ENCODE data around the gene FOXP1.

FOXP1 gene

DNA sequence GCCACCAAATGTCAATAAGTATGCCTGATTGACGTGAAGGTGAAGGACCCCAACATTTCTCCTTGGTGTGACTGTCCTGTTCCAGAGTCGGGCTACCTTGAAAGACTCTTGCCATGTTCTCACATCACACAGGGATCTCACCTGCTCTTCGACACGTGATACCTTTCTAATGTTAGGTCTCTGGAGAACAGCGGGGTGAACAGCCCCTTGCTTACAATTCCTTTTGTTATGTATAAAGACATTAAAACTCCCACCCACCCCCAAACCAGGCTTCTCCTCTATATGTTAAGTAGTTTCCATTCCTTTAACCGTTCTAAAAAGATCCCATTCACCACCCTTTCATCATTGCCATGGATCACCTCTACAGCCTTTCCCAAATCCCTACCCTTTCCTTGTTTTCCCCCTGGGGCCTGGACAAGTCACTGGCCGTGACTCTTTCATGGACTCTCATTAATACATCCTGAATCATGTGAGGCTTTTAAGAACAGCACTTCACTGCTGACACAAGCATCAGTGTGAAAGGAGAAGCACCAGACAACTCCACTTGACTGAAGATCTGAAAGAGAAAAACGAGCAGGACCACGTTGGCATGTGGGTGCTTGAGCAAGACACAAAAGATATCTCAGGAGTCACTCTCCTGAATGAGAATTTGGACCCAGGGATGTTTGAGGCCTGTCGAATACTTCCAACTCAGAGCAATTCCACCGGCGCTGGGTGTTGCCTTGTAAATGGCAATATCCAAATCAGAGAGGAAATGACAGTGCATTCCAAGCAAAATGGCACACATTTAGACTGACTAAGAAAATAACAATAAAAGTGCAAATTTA is 115.0 kb downstream of the FOXP1 start:
- H3K36me3 ChIP-seq (ENCODE audit: insufficient read depth, low read length) = no peaks in the 10 kb centered on the region
- H3K9ac ChIP-seq (ENCODE audit: low read depth, low read length) = no peak overlapping the region
- H3K4me1 ChIP-seq (ENCODE audit: insufficient read depth, low read length) = peaks cover 21% of the 10 kb centered on the region
- 0 out of 2 replicates have a peak, but pooled peaks cover 6% of the 10 kb centered on the region for H3K9me3 ChIP-seq (ENCODE audit: control insufficient read depth, insufficient read depth, low read length)

DNA sequence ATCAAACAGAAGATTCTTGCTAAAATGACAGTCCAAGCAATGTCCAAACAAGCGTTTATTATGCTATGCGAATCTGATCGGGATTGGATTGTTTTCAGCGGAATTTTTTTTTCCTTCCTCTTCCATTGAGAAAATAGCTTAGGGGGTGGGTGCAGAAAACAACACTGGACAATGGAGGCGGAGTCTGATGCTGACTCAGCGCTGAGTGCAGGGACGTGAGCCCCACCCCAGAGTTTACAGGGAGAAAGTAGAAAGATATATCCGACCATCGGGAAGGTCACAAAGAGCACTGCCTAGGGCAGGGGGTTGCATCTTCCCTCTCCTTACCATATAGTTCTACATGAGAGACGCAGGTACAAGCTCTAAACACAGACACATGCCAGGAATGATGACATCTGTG is 117.0 kb downstream of the FOXP1 start:
- no peaks in the 10 kb centered on the region for H3K9me3 ChIP-seq (ENCODE audit: control insufficient read depth, insufficient read depth, low read length)
- H3K9ac ChIP-seq (ENCODE audit: low read depth, low read length) = no peak overlapping the region
- H3K4me1 ChIP-seq (ENCODE audit: insufficient read depth, low read length) = peaks cover 28% of the 10 kb centered on the region

GRCh38 chr3:71465371-71466036 is 118.0 kb downstream of the FOXP1 start:
- no peaks in the 10 kb centered on the region for H3K9me3 ChIP-seq (ENCODE audit: control insufficient read depth, insufficient read depth, low read length)
- no peaks in the 10 kb centered on the region for H3K36me3 ChIP-seq (ENCODE audit: insufficient read depth, low read length)
- no peak overlapping the region for H3K9ac ChIP-seq (ENCODE audit: low read depth, low read length)
- peaks cover 28% of the 10 kb centered on the region for H3K4me1 ChIP-seq (ENCODE audit: insufficient read depth, low read length)

More for the DNA sequence above, 117.0 kb downstream of the FOXP1 start:
- no peaks in the 10 kb centered on the region for H3K36me3 ChIP-seq (ENCODE audit: insufficient read depth, low read length)

DNA sequence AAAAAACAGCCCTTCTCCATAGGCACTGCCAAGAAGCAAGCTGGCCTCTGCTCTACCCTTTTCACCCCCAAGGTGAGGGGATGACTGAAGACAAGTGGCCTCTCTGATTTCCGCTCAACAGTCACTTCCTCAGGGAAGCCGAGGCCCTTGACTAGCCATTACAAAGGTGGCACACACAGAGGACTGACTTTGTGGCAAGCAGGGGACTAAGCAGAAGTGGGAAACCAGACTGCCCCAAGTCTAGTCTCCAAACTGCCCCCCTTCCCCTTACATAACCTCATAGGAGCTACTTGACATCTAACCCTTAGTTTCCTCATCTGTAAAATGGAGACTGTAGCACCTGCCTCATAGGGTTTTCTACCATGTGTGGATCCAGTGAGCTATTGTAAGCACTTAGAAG is 118.9 kb downstream of the FOXP1 start:
- Histone ChIP-seq H3K36me3 (ENCODE audit: insufficient read depth, low read length) (no peaks in the 10 kb centered on the region), H3K4me1 (ENCODE audit: insufficient read depth, low read length) (peaks cover 27% of the 10 kb centered on the region), H3K9me3 (ENCODE audit: control insufficient read depth, insufficient read depth, low read length) (no peaks in the 10 kb centered on the region), H3K9ac (ENCODE audit: low read depth, low read length) (no peak overlapping the region)

- peaks cover 17% of the 10 kb centered on the region for H3K4me1 ChIP-seq (ENCODE audit: insufficient read depth, low read length)
- H3K36me3 ChIP-seq (ENCODE audit: insufficient read depth, low read length) = no peaks in the 10 kb centered on the region
- H3K9ac ChIP-seq (ENCODE audit: low read depth, low read length) = no peak overlapping the region
- H3K9me3 ChIP-seq (ENCODE audit: control insufficient read depth, insufficient read depth, low read length) = no peaks in the 10 kb centered on the region
Measured at GRCh38 chr3:71463617-71464016, 119.9 kb downstream of the FOXP1 start.

- H3K4me1 ChIP-seq (ENCODE audit: insufficient read depth, low read length) = peaks cover 11% of the 10 kb centered on the region
- no peak overlapping the region for H3K9ac ChIP-seq (ENCODE audit: low read depth, low read length)
- H3K36me3 ChIP-seq (ENCODE audit: insufficient read depth, low read length) = no peaks in the 10 kb centered on the region
- H3K9me3 ChIP-seq (ENCODE audit: control insufficient read depth, insufficient read depth, low read length) = no peaks in the 10 kb centered on the region
Measured at GRCh38 chr3:71462586-71462985, 120.9 kb downstream of the FOXP1 start.

- H3K4me1 ChIP-seq (ENCODE audit: insufficient read depth, low read length) = peaks cover 11% of the 10 kb centered on the region
- no peaks in the 10 kb centered on the region for H3K36me3 ChIP-seq (ENCODE audit: insufficient read depth, low read length)
- no peak overlapping the region for H3K9ac ChIP-seq (ENCODE audit: low read depth, low read length)
- H3K9me3 ChIP-seq (ENCODE audit: control insufficient read depth, insufficient read depth, low read length) = no peaks in the 10 kb centered on the region
Measured at GRCh38 chr3:71461749-71462483, 121.6 kb downstream of the FOXP1 start.

GRCh38 chr3:71461114-71461513 is 122.4 kb downstream of the FOXP1 start:
- peaks cover 7% of the 10 kb centered on the region; the same call in 1 of the 2 replicates for H3K4me1 ChIP-seq (ENCODE audit: insufficient read depth, low read length)
- no peak overlapping the region for H3K9ac ChIP-seq (ENCODE audit: low read depth, low read length)
- no peaks in the 10 kb centered on the region for H3K36me3 ChIP-seq (ENCODE audit: insufficient read depth, low read length)
- H3K9me3 ChIP-seq (ENCODE audit: control insufficient read depth, insufficient read depth, low read length) = no peaks in the 10 kb centered on the region

GRCh38 chr3:71458895-71459294 is 124.6 kb downstream of the FOXP1 start:
- Histone ChIP-seq H3K36me3 (ENCODE audit: insufficient read depth, low read length) (no peaks in the 10 kb centered on the region), H3K9ac (ENCODE audit: low read depth, low read length) (no peak overlapping the region), H3K9me3 (ENCODE audit: control insufficient read depth, insufficient read depth, low read length) (no peaks in the 10 kb centered on the region), H3K4me1 (ENCODE audit: insufficient read depth, low read length) (0 out of 2 replicates have a peak, but pooled peaks cover 7% of the 10 kb centered on the region)

GRCh38 chr3:71456826-71457225 is 126.7 kb downstream of the FOXP1 start:
- Histone ChIP-seq H3K36me3 (ENCODE audit: insufficient read depth, low read length) (no peaks in the 10 kb centered on the region), H3K9ac (ENCODE audit: low read depth, low read length) (no peak overlapping the region), H3K9me3 (ENCODE audit: control insufficient read depth, insufficient read depth, low read length) (no peaks in the 10 kb centered on the region), H3K4me1 (ENCODE audit: insufficient read depth, low read length) (0 out of 2 replicates have a peak, but pooled peaks cover under 1% of the 10 kb centered on the region)

DNA sequence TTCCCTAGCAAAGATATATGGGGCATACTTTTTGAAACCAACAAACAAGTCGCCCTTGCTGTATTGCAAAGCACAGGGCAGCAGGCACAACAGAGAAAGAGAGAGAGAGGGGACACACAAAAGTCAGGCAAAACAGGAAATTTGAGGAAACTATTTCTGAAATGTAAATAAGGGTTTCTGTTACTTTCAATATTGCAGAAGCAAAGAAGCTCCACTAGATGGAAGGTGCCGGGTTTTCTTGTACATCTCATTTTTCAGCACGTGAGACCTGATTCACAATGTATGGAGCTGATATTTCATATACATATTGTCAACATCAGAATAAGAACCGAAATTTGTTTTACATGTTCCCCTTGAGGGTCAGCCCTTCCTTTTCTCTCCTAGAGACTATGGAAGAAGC is 127.4 kb downstream of the FOXP1 start:
- H3K9me3 ChIP-seq (ENCODE audit: control insufficient read depth, insufficient read depth, low read length) = no peaks in the 10 kb centered on the region
- no peaks in the 10 kb centered on the region for H3K36me3 ChIP-seq (ENCODE audit: insufficient read depth, low read length)
- H3K4me1 ChIP-seq (ENCODE audit: insufficient read depth, low read length) = no peaks in the 10 kb centered on the region
- H3K9ac ChIP-seq (ENCODE audit: low read depth, low read length) = no peak overlapping the region

GRCh38 chr3:71454512-71455403 is 128.8 kb downstream of the FOXP1 start:
- no peaks in the 10 kb centered on the region for H3K36me3 ChIP-seq (ENCODE audit: insufficient read depth, low read length)
- H3K4me1 ChIP-seq (ENCODE audit: insufficient read depth, low read length) = no peaks in the 10 kb centered on the region; the same call in 1 of the 2 replicates
- H3K9ac ChIP-seq (ENCODE audit: low read depth, low read length) = no peak overlapping the region
- H3K9me3 ChIP-seq (ENCODE audit: control insufficient read depth, insufficient read depth, low read length) = no peaks in the 10 kb centered on the region

- Histone ChIP-seq H3K36me3 (ENCODE audit: insufficient read depth, low read length) (no peaks in the 10 kb centered on the region), H3K4me1 (ENCODE audit: insufficient read depth, low read length) (no peaks in the 10 kb centered on the region; the same call in 1 of the 2 replicates), H3K9me3 (ENCODE audit: control insufficient read depth, insufficient read depth, low read length) (no peaks in the 10 kb centered on the region), H3K9ac (ENCODE audit: low read depth, low read length) (no peak overlapping the region)
Measured at GRCh38 chr3:71453822-71454511, 129.6 kb downstream of the FOXP1 start.
